IMR-90 (cell line): Measurements from ENCODE around the gene FAF2. TPM values are rescaled to one million over a fixed set of nuclear protein-coding genes. Genes with fewer than 3 reads are reported as not detected.

Experiments used
- ATAC-seq: fragments of 200-7000 bp; cut with Tn5 transposase; 2 replicates; pipeline ENCODE4 v1.9.1; 2020; ENCODE audit warnings: low read depth, mild to moderate bottlenecking, moderate library complexity
- BruUV-seq: library from RNA; stranded (reverse); fragments of 400-500 nt; replicated peaks from 2 replicates; lab custom pipeline; 2021; lab: Mats Ljungman, UMichigan
- CTCF ChIA-PET: fragments of 300-600 bp; formaldehyde crosslinking; extraction: SDS; loops from one replicate; lab custom pipeline; 2021; ENCODE audit warnings: antibody characterized with exemption; lab: Yijun Ruan, JAX
- POLR2A ChIA-PET: fragments of 300-600 bp; sonication (Branson Sonifier 250); formaldehyde crosslinking; loops from one replicate; lab custom pipeline; 2022; ENCODE audit warnings: antibody characterized with exemption; ENCODE audit not compliant: unreplicated experiment; lab: Charles Lee
- DNase-seq: peaks from one replicate; pipeline ENCODE4 v3.0.0; 2013
- H2AFZ ChIP-seq: replicated peaks from 2 replicates; pipeline ENCODE3; 2013; ENCODE audit warnings: low read length, mild to moderate bottlenecking; ENCODE audit not compliant: poor library complexity
- H2AK5ac ChIP-seq: 2 replicates; pipeline ENCODE4 v1.6.1; 2013; ENCODE audit warnings: low read depth, low read length, inconsistent platforms
- H2AK9ac ChIP-seq: replicated peaks from 2 replicates; pipeline ENCODE3; 2013; ENCODE audit warnings: mild to moderate bottlenecking, low read depth, low read length, moderate library complexity; ENCODE audit not compliant: poor library complexity
- H2BK120ac ChIP-seq: 2 replicates; pipeline ENCODE4 v1.6.1; 2013; ENCODE audit warnings: low read depth, low read length, inconsistent platforms
- H2BK15ac ChIP-seq: 3 replicates; pipeline ENCODE4 v1.6.1; 2013; ENCODE audit warnings: low read depth, low read length, inconsistent platforms
- H2BK20ac ChIP-seq: 2 replicates; pipeline ENCODE4 v1.6.1; 2013; ENCODE audit warnings: low read depth, mild to moderate bottlenecking, inconsistent platforms, low read length, moderate library complexity
- H2BK5ac ChIP-seq: 2 replicates; pipeline ENCODE4 v1.6.1; 2013; ENCODE audit warnings: mild to moderate bottlenecking, low read depth, low read length, inconsistent platforms; ENCODE audit not compliant: poor library complexity, severe bottlenecking
- H3K14ac ChIP-seq: replicated peaks from 2 replicates; pipeline ENCODE4 v1.6.1; 2013; ENCODE audit warnings: low read depth, low read length, inconsistent platforms
- H3K18ac ChIP-seq: 2 replicates; pipeline ENCODE4 v1.6.1; 2013; ENCODE audit warnings: low read depth, low read length, control low read depth
- H3K23ac ChIP-seq: 2 replicates; pipeline ENCODE4 v1.6.1; 2013; ENCODE audit warnings: low read depth, low read length, inconsistent platforms
- H3K27ac ChIP-seq: 2 replicates; pipeline ENCODE4 v1.5.1; 2013; ENCODE audit warnings: mild to moderate bottlenecking, control low read depth, low read length; ENCODE audit not compliant: insufficient read depth
- H3K27me3 ChIP-seq: 2 replicates; pipeline ENCODE4 v1.6.1; 2013; ENCODE audit warnings: low read length; ENCODE audit not compliant: control insufficient read depth, insufficient read depth
- H3K36me3 ChIP-seq: 2 replicates; pipeline ENCODE4 v1.6.1; 2013; ENCODE audit warnings: low read length, mixed read lengths; ENCODE audit not compliant: control insufficient read depth, insufficient read depth
- H3K4ac ChIP-seq: 2 replicates; pipeline ENCODE4 v1.6.1; 2013; ENCODE audit warnings: low read depth, low read length, inconsistent platforms
- H3K4me1 ChIP-seq: 2 replicates; pipeline ENCODE4 v1.6.1; 2013; ENCODE audit warnings: low read length, mixed read lengths; ENCODE audit not compliant: control insufficient read depth, insufficient read depth
- H3K4me2 ChIP-seq: 2 replicates; pipeline ENCODE4 v1.6.1; 2013; ENCODE audit warnings: low read depth, mild to moderate bottlenecking, control low read depth, low read length, moderate library complexity
- H3K4me3 ChIP-seq: 2 replicates; pipeline ENCODE4 v1.5.1; 2013; ENCODE audit warnings: low read depth, mild to moderate bottlenecking, control low read depth, low read length, moderate library complexity; ENCODE audit not compliant: insufficient read depth
- H3K56ac ChIP-seq: 2 replicates; pipeline ENCODE4 v1.6.1; 2013; ENCODE audit warnings: low read length, inconsistent platforms; ENCODE audit not compliant: insufficient read depth; ENCODE audit errors: extremely low read depth
- H3K79me1 ChIP-seq, 2 experiments: 2 replicates each; pipeline ENCODE4 v1.6.1; 2013; ENCODE audit warnings: low read length in 2 of 2, inconsistent platforms in 1 of 2, low read depth in 1 of 2
- H3K9ac ChIP-seq: 2 replicates; pipeline ENCODE4 v1.6.1; 2013; ENCODE audit warnings: low read depth, low read length, control low read depth
- H3K9me1 ChIP-seq: 2 replicates; pipeline ENCODE4 v1.6.1; 2013; ENCODE audit warnings: low read length, inconsistent platforms; ENCODE audit not compliant: insufficient read depth
- H3K9me3 ChIP-seq: 2 replicates; pipeline ENCODE4 v1.6.1; 2013; ENCODE audit warnings: low read length; ENCODE audit not compliant: control insufficient read depth, insufficient read depth
- H4K20me1 ChIP-seq: 2 replicates; pipeline ENCODE4 v1.6.1; 2013; ENCODE audit warnings: low read length, inconsistent platforms; ENCODE audit not compliant: insufficient read depth
- H4K5ac ChIP-seq: 2 replicates; pipeline ENCODE4 v1.6.1; 2013; ENCODE audit warnings: mild to moderate bottlenecking, low read depth, low read length, control low read depth
- H4K8ac ChIP-seq, 2 experiments: 2 replicates each; pipeline ENCODE4 v1.6.1; 2013; ENCODE audit warnings: low read depth in 2 of 2, low read length in 2 of 2, control low read depth in 1 of 2, inconsistent platforms in 1 of 2
- H4K91ac ChIP-seq: 2 replicates; pipeline ENCODE4 v1.6.1; 2013; ENCODE audit warnings: low read depth, low read length, inconsistent platforms; ENCODE audit not compliant: insufficient read depth
- BHLHE40 ChIP-seq: fragments of 150-350 bp; IDR thresholded peaks from 2 replicates; pipeline ENCODE4 v1.6.1; 2016; ENCODE audit warnings: mild to moderate bottlenecking, low read depth, low read length
- CEBPB ChIP-seq: IDR thresholded peaks from 2 replicates; pipeline ENCODE4 v1.6.1; 2012; ENCODE audit warnings: low read depth, low read length, improper control_type of control experiment
- WGBS, 2 experiments: methylation state at CpG; one replicate each; pipeline versions ENCODE4 v1.1.5 to v1.1.7; 2013; ENCODE audit warnings: missing lambda C conversion rate in 2 of 2; ENCODE audit not compliant: insufficient read length in 1 of 2; ENCODE audit errors: extremely low coverage in 2 of 2; 5-methylcytosine and 5-hydroxymethylcytosine counted together
- dilution Hi-C: fragments of 300-500 bp; cut with HindIII; formaldehyde crosslinking; loops from one replicate; pipeline ENCODE4 v1.14.3; 2018; ENCODE audit warnings: low sequenced_read_pairs; ENCODE audit not compliant: unreplicated experiment
- in situ Hi-C: fragments of 300-500 bp; cut with MboI; formaldehyde crosslinking; loops from 3 replicates; pipeline ENCODE4 v1.14.3; 2019; ENCODE audit warnings: low sequenced_read_pairs, inconsistent platforms, mixed read lengths
- intact Hi-C: fragments of 100-400 bp; cut with micrococcal nuclease; formaldehyde crosslinking; loops from 2 replicates; pipeline ENCODE4 v1.10.0; 2022
- polyA plus RNA-seq, 3 experiments: library from polyadenylated mRNA; depleted of rRNA; stranded (reverse); fragments of >200 nt; gene quantifications; 2 replicates each; pipeline ENCODE4 v1.2.3, GENCODE V29; 2012; ENCODE audit warnings: low replicate concordance in 1 of 3
- total RNA-seq: library from RNA; depleted of rRNA; stranded (reverse); fragments of >200 nt; gene quantifications from 2 replicates; pipeline ENCODE4 v1.2.3, GENCODE V29; 2012

Gene FAF2
- total and polyA plus RNA-seq, 2 of the 4 experiments (the other 2 are of a cell fraction), result 32.9 to 47.0 TPM

GRCh38 chr5:176547802-176548201 lies 99.6 kb downstream of the FAF2 start:
- Histone ChIP-seq H4K20me1 (no peaks in the 10 kb centered on the region), H4K5ac (no peak overlapping the region), H3K9ac (no peak overlapping the region), H3K9me3 (no peaks in the 10 kb centered on the region), H3K4ac (no peak overlapping the region), H2BK120ac (no peak overlapping the region), H2BK15ac (no peak overlapping the region), H3K9me1 (no peaks in the 10 kb centered on the region), H4K8ac (no peak overlapping the region), H3K18ac (no peak overlapping the region), H3K27ac (no peak overlapping the region), H3K4me3 (no peak overlapping the region), H3K56ac (no peak overlapping the region), H2BK20ac (no peak overlapping the region), H4K91ac (no peak overlapping the region), H3K36me3 (no peaks in the 10 kb centered on the region), H2AK9ac (no peak overlapping the region), H3K4me1 (peaks cover 4% of the 10 kb centered on the region; the same call in 1 of the 2 replicates), H2BK5ac (no peak overlapping the region), H3K14ac (no peak overlapping the region), H2AK5ac (no peak overlapping the region), H3K79me1 (no peaks in the 10 kb centered on the region; a peak in 1 of 4 replicates), H2AFZ (no peak overlapping the region), H3K27me3 (peaks cover 10% of the 10 kb centered on the region; the same call in 1 of the 2 replicates), H3K4me2 (no peak overlapping the region), H3K23ac (no peak overlapping the region)
- DNase-seq, result no peak
- CTCF ChIA-PET, result no interaction called here
- in situ Hi-C loops, result no loop called here
- ATAC-seq, result no peak
- 0 out of 2 replicates have a peak, but pooled peaks have one; percentile 34 for TF ChIP-seq CEBPB
- TF ChIP-seq BHLHE40, result no peak
- POLR2A ChIA-PET, result no interaction called here
- dilution Hi-C loops, result no loop called here
- no TSS peak for BruUV-seq
- no CpG with 5 or more reads among the region's 8 CpGs for WGBS, 2 experiments
- intact Hi-C loops, result no loop called here
